T-helper 2 cell (primary cell): ENCODE results near the gene BORCS8.
"Not testable (repeated sequence)": the region's sequence is repeated elsewhere in the genome, so short reads cannot be mapped to it uniquely, and the experiment has no call there.

Experiments used
- DNase-seq, 5 experiments: peaks; one replicate each; pipeline versions ENCODE4 v3.0.0 to v3.0.0-alpha.2; 2012 to 2022

BORCS8 gene

DNA sequence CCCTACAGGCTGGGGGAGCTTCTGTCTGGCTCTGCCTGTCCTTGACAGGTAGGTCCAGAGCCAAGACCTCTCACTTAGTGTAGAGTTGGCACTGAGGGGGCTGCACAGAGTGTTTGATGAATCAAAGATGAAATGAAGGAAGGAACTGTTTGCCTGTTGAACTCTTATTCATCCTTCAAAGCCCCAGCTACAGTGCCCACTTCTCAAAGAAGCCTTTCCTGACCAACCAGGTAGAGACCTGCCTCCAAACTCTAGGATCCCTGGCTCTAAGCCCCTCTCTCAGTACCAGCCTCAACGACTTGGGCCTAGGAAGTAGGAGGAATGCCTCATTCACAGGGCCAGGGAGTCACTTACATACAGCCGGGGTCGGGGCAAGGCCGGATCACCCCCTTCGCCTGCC is 44.6 kb downstream of the BORCS8 start:
- no peak for DNase-seq

DNA sequence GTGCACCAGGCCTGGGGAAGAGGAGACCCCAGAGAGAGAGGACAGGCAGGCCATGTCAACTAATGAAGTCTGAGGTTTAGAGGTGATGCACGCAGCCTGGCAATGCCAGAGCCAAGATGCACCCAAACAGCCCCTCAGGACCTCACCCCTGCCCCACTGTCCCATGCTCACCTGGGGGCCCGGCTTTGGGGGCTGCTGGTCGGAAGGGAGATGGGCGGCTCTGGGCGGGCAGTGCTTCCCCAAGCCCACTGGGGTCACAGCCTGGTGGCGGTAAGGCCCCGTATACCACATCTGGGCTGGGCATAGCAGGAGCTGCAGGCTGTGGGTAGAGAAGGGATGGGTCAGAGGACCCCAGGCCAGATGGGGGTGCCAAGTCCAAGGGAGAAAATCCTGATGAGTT is 45.1 kb downstream of the BORCS8 start:
- no peak for DNase-seq

DNA sequence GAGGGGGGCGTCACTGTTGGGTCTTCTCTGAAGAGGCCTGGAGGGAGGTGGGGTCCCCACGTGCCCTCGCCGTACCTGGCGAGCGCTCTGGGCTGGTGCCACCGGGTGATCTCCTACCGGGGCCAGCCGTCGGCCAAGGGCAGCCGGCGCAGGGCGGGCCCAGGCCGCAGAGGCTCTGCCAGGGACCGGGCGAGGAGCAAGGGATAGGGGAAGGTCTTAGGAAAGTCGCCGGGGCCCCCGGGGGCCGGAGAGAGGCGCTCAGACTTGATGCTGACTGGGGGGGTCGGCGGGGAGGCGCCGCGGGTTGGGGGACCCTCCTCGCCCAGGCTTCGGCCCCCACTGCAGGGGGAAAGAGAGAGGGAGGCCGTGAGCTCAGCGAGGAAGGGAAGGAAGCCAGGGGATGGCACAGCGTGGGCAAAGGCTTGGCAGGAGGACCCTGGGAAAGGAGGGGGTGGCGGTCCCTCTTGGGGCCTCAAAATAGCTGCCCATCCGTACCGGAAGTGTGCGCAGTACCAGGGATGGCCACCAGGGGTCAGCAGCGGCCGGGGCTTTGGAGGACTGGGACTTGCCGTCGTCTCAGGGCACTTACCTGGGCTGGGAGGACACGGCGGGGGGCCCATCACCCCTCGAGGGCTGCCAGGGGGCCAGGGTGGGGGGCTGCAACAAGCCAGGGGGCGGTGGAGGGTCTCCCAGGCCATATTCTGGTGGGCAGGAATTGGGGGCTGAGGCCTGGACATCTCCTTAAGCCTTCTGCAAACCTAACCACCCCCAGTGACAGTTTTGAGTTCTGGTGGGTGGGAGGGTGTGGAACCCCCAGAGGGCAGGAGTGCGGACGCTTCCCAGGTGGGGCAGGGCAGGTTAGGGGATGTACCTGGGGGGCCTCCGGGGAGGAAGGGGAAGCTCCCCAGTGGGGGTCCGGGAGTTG is 46.0 kb downstream of the BORCS8 start:
- peak; percentile 58 to 83 (median 76) for DNase-seq

DNA sequence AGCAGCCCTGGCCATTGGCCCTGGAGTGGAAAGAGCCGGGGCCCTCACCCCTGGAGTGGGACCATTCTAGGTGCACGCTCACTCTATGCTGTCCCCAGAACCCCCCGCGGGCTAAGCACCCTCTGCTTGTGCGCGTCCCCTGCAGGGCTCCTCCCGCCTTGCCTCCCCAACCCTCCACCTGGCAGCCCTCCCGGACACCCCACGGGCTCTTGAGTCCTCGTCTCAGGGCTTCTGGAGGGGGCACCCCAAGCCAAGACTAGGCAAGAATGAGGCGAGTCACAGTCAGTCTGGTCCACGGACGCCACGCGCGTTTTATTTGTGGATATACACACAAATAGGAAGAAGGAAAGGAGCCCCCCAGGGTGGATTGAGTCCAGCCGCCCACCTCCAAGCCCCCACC is 46.7 kb downstream of the BORCS8 start:
- DNase-seq = no peak

DNA sequence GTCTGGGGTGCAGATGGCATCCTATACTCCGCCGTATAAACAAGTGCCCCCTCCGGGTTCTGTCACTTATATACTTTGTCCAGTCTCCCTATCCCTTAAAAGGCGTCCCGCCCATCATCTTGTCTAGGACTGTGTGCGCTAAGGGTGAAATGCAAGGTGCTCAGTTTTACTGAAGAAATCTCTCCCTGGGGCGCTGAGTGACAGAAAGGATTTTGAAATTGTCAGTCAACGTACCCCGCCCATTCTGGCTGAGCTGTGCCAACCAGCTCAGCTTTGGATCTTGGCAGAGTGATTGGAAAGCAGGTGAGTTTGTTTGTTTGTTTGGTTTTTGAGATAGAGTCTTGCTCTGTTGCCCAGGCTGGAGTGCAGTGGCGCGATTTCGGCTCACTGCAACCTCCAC is 49.6 kb downstream of the BORCS8 start:
- no peak for DNase-seq

DNA sequence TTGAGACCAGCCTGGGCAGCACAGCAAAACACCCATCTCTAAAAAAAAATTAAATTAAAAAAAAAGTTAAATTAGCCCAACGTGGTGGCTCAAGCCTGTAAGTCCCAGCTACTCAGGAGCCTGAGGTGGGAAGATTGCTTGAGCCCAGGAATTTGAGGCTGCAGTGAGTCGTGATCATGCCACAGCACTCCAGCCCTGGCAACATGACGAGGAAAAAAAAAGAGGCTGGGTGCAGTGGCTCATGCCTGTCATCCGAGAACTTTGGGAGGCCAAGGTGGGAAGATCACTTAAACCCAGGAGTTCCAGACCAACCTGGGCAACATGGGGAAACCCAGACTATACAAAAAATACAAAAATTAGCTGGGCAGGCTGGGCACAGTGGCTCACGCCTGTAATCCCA is 51.5 kb downstream of the BORCS8 start:
- no peak for DNase-seq

DNA sequence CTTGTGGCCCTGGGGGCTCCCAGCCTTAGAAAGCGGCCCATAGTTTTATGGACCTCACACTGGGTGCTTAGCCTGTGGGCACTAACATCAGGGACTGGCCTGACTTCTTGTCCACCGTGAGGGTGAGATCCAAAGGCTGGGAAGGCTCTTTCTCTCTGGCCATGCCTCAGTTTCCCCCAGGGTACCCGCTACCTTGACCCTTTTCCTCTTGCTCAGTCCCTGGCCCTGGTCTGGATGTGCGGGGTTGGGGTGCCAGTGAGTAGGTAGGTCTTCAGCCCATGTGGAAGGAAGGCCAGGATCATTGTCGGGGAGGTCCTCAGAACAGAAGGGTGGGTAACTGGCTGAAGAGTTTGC is 52.1 kb downstream of the BORCS8 start:
- DNase-seq = no peak

DNA sequence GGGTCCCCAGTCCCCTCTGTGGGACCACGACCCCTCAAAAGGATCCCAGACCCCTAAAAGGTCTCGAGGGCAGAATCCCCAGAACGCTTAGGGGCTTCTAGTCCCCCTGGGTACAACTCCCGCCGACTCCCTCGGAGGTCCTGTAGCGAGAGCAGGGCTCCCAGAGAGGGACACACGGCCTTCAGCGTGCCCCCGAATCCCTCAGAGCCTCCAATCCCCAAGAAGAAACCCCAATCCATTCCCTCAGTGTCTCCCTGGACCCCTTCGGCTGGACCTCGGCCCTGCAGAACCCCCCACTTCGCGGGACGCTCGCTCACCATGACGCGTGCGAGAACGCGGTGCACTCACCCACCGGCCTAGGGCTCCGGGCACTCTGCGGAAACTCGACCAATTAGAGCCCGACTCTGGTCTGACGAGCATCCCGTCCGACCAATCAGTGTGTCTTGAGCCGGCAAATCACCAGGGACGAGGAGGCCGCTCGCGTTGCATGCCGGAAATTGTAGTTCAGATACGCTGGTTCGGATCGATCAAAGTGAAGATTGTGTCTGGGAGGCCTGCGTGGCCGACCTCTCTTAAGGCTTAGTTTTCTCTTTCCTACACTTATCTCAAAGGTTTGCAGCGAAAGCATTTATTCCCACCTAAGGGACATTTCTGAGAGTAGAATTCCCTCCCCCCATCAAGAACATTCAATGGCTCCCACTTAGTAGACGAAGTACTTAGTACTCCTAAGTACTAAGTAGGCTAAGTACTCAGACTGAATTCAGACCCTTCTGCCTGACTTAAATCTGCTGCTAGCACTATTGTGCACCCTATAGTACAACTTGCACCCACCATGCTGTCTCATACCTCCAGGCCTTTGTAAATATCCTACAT is 53.6 kb downstream of the BORCS8 start, which contains the start of gene TMEM161A:
Gene TMEM161A, minus strand, starts transcription at position 370 of the 873 bp plus-strand sequence. Its CDS starts 50 bp downstream, at position 320.
- peak; percentile 80 to 99 (median 93) for DNase-seq

DNA sequence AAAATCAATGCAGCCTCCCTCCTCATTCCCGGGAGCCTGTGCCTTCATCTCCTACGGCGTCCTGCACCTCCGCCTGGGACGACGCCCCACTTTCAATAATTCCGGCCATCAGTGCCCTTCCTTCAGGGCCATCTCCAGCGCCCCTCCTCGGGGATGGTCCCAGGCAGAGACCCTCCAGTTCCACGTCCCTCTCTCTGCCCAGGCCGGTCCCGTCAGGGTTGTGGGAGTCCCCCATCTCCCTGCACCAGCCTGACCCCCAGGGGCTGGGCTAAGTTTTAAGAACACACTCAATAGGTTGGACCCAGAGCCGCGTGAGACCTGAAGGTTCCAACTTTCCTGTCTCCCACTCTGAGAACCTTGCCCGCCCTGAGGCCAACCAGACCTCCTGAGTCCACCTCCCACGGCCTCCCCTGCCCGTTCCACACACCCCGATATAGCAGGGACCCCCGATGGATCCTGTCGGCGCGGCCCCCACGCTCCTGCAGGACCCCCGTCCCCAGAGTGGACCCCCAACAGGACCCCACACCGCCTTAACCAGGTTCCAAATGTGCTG is 54.3 kb downstream of the BORCS8 start:
- no peak for DNase-seq

DNA sequence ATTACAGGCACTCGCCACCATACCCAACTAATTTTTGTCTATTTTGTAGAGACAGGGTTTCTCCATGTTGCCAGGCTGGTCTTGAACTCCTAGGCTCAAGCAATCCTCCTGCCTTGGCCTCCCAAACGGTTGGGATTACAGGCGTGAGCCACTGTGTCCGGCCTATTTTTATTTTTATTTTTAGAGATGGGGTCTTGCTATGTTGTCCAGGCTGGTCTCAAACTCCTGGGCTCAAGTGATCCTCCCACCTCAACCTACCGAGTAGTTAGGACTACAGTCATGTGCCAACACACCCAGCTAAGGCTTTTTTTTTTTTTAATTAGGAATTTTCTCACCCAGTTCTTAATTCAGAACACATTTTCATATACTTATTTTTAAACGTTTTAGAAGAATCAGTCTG is 56.2 kb downstream of the BORCS8 start:
- DNase-seq = not testable (repeated sequence)

DNA sequence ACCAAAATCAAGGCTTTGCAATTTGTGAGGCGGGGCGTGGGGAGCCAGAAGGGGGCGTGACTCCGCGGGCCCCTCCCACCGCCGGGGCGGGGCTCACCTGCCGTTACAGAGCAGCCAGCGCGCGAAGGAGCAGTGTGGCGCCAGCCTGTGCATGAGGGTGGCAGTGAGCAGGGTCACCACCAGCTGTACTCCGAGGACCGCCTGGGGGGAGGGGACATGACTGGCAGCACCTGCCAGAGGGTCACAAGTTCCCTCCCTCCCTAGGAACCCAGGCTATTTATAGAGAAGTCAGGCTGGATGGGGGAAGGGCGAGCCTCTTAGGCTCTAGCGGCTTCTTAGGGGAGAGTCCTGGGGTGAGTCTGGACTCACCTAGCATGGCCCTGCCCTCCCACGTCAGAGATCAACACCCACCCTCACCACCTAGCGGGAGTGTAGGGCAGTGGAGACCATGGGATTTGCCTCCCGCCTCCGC is 57.2 kb downstream of the BORCS8 start:
- peak in 3 of 5 experiments; percentile 6 to 25 (median 22) for DNase-seq

DNA sequence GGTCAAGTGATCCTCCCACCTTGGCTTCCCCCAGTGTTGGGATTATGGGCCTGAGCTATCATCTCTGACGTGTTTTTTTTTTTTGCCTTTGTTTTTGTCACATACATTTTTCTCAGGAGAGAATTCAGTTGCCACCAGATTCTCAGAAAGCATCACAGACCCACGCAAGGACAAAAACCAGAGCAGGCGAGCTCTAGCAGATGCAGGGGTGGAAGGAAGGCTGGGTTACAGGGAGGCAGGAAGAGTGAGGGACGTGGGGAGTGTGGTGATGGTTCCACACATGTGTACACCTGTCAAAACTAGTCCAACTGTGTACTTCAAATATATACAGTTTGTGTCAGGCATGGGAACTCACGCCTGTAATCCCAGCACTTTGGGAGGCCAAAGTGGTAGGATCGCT is 58.0 kb downstream of the BORCS8 start:
- no peak for DNase-seq

DNA sequence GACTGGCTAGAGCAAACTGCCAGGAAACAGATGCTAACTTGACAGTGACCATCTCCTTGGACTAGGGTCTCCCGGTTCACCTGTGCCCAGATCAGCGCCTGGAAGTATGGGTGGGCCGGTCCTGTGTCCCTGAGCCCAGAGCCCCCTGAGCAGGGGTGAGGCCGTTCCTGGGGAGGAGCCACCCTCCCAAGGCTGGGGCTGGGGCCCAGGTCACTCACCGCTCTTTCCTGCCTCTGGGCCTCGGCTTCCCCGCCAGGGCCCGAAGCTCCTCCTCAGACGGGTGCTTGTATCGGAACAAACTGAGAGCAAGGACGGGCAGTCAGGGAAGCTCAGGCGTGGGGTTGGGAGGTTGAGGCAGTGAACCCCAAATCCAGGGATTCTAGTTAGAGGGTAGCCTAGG is 59.0 kb downstream of the BORCS8 start:
- no peak for DNase-seq

DNA sequence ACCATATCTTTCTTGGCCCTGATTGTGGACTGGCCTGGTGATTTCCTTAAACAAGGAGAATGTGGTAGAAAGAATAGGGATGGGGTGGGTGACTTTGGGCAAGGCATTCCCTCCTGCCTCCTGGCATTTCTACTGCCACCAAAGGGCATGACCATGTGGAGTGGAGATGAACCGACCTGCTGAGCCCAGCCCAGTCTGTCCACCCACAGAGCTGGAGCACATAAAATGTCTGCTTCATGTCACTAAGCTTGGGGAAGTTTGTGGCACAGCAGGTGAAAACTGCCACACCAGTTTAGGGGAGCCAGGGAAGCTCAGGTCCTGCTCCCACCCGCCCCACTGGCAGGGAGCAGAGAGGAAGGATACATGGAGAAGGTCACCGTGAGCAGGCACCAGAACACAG is 60.0 kb downstream of the BORCS8 start:
- no peak for DNase-seq
